ENCODE data around the gene TTC39B.

TTC39B gene

DNA sequence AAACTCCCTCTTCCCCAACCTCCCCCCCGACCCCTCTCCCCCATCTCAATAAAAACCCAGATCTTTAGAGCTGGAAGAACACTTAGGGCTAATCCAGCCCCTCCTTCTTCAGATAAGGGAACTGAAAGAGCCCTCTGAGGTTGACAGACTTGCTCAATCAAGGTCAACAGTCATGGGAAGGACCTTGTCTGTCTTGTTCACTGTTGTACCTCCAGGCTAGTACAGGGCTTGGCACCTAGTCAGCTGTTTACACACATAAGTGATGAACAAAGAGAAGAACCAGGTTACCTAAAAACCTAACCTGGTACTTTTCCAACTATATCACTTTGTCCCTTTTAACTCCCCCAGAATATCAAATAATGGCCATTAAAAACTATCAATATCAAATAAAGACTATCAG lies 2.4 kb downstream of the TTC39B start:
- no peak for DNase-seq (ENCODE audit: low read depth in 2 of 2)

DNA sequence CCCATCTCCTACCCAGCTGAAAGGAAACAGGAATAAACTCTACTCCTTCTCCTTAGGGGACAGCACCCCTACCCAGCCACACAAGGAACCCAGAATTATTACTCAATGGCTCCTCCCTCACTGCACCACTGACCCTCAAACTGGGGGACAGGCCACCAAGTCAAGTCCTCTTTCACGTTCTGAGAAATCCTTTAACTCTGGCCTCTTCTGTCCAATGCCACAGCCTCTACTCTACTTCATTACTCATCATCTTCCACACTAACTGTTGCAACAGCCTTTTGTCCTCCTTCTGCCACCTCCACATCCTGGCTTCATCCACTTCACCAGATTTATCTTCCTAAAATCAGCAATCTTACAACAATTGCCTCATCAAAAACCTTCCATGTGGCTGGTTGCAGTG lies 6.8 kb downstream of the TTC39B start:
- DNase-seq (ENCODE audit: low read depth in 2 of 2), result no peak

DNA sequence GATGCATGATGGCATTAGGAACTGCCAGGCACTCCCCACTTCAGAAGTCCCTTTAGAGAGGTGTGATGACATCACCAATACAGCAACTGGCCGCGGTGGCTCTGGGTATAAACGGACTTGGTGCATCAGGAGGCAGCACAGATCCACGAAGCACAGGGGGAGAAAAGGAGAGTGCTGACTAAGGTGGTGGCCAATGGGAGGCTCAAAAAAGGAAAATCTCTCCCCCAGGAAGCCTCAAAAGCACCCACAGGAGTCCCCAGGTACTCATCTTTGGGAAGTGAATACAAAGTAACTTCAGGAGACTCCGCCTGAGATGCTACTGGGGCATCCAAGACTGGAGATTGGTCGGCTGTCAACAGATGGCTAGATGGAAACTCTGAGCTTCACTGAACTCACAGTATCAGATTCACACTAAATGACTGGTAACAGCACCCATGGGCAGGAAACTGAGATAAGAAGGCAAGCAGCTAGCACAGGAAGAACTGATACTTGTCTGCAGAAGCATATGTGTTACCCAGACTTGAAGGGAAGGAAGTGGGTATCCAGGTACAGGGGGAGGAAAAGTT lies 7.6 kb downstream of the TTC39B start:
- no peak for DNase-seq (ENCODE audit: low read depth in 2 of 2)

DNA sequence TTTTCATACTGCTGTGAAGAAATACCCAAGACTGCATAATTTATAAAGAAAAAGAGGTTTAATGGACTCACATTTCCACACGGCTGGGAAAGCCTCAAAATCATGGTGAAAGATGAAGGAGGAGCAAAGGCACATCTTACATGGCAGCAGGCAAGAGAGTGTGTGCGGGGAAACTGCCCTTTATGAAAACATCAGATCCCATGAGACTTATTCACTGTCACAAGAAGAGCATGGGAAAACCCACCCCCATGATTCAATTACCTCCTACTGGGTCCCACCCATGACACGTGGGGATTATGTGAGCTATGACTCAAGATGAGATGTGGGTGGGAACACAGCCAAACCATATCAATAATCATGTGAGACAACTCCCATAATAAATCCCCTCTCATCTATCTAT lies 8.7 kb downstream of the TTC39B start:
- DNase-seq (ENCODE audit: low read depth in 2 of 2), result no peak

DNA sequence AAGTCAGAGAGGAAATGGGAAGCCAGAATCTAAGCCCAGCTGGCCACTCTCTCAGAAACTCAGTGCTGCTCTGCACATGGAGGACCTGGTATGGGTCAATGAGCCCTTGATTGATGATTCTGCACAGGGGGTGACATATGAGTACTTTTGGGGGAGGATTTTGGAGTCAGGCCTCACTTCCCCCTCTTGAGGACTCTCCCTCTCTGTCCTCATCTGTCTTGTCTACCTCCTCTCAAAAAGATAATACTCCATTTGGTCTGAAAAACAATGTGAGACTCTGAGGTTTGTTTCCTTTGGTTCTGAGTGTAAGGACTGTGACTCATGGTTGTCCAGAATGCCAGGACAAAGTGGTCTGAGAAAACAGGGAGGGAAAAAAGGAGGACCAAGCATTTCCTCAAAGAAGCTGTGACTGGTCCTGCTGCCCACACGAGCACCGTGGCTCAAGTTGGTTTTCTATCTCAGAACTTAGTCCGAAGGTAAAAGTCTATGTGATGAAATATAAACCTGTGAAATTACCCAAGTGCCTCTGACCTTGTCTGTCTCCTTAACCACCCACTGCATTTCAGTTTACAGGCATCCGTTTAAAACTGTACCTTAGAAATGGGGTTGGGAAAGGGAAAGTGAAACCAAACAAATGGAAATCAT lies 11.1 kb downstream of the TTC39B start:
- DNase-seq (ENCODE audit: low read depth in 2 of 2), result no peak

DNA sequence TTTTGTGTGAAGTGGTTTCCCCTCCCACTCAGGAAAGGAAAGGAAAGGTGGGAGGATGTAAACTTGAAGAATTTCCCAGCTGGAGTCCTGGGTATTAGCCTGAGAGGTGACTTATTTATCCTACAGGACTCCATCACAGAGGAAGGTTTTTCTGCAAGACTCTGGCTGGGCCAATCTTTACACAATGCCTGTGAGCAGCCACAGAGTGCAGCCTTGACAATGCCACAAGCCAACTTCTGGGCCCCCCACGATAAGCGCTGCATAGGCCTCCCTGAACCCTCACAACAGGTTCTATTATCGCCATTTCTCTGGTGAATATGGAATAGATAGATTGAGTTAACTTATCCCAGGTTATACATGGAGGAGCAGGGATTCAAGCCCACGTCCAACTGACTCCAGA lies 12.4 kb downstream of the TTC39B start:
- no peak for DNase-seq (ENCODE audit: low read depth in 2 of 2)

DNA sequence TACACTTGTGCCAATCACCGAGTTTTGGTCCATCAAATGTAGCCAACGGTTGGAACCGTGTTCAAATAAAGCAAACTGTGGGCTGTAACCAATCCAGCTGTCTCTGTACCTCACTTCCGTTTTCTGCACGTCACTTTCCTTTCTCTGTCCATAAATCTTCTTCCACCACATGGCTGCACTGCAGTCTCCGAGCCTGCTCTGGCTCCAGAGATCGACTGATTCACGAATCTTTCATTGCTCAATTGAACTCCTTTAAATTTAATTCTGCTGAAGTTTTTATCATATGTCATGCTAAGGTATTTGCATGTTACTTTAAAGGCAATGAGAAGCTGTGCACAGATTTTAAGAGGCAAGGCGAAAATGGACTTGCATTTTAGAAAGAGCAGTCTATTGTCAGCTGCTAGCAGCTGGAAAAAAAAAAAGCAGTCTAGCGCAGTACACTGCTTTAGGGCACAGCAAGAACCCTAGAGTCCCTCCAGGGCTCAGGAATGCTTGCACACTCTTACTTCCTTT lies 13.2 kb downstream of the TTC39B start:
- DNase-seq (ENCODE audit: low read depth in 2 of 2), result no peak

DNA sequence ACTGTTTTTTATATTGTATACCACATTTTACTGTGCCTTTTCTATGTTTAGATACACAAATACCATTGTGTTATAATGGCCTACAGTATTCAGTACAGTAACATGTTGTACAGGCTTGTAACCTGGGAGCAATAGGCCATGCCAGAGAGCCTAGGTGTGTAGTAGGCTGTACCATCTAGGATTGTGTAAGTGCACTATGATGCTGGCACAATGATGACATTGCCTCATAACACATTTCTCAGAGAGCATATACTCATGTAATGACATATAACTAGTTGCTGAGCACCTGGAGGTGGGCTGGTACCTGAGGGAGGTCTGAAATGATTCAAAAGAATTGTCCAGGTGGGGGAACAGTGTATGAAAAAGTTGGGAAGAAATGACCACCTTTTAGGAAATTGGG lies 13.9 kb downstream of the TTC39B start:
- no peak for DNase-seq (ENCODE audit: low read depth in 2 of 2)

DNA sequence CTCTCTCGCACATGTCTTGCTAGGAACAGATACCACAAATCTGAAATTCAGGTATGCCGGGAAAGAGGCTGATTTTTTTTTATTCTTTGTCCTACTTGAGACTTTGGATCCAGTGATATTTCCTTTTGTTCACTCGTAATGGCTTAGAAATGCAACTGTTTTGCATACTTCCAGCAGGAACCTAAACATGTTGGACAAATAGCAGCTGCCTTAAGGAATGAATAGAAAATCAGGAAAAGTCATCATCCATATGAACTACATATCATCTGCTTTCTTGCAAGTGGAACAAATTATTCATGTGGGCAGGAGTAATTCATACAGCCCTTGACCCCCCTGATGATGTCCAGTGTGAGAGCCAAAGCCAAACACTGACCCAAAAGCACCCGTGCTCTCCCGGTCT lies 17.4 kb downstream of the TTC39B start:
- no peak for DNase-seq (ENCODE audit: low read depth in 2 of 2)

DNA sequence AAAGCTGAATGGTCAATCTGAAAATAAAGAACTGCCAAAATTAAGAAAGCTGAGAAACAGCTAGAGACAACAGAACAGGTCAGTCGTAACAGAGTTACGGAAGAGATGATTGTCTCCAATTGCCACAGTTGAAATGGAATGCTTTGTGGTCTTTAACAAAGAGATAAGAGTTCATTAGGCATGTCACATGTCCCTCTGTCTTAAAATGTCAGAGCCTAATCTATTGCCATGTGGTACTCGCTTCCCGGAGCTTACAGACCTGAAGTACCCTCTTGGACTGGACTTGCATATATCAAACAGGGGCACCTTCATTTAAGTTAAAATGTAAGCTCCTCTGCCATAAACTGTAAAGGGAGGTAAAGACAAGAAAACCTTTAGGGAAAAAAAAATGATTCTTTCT lies 19.7 kb downstream of the TTC39B start:
- DNase-seq (ENCODE audit: low read depth in 2 of 2), result no peak

DNA sequence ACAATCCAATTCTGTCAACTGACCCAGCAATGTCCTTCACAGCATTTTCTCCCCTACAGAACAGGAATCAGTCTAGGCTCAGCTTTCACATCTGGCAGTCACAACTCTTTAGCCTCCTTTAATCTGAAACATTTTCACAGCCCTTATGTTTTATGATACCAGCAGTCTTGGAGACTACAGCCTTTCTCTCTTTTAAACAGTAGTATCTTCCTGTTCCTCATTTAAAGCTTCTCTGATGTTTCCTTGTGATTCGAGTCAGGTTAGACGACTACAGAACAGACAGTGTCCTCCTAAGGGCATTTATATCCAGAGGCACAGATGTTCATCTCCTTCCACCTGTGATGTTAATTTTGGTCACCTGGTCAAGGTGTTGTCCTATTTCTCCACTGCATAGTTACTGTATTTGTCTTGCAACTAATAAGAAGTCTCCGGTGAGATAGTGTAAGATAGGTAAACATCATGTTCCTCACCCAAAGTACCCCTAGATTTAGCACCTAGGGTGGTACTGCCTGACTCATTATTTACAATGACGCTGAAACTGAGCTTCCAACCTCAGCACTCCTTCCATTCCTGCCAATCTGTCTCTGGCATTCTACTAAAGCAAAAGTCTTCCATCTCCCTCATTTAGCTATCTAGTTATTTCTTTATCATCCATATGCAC lies 20.7 kb downstream of the TTC39B start:
- no peak for DNase-seq (ENCODE audit: low read depth in 2 of 2)

DNA sequence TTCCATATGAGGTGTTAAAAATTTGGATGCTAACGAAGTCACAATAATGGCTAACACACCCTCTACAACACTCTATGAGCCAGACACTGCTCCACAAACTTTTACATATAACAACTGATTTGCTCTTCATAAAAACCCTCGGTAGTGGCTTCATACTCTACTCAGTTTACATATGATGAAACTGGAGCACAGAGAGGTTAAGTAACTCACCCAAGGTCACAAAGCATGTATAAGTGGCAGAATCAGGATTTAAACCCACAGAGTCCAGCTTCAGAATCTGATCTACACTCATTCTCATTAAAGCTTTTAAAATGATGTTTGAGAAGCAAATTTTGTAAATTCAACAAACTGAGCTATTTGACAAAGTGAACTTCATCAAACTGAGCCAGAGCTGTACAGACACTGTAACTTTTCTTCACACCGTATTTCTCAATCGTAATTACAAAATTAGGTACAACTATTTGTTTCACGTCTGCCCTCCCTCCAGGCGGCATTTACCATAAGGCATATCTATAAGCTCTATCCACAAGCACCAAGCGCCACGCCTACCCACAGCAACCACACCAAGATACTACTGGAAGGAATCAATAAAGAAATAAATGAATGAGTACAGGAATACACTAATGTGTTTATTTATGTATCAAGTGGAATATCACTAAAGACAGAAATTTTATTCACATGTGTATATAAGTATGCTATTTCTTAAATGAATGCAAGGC lies 24.3 kb downstream of the TTC39B start:
- DNase-seq (ENCODE audit: low read depth in 2 of 2), result no peak

DNA sequence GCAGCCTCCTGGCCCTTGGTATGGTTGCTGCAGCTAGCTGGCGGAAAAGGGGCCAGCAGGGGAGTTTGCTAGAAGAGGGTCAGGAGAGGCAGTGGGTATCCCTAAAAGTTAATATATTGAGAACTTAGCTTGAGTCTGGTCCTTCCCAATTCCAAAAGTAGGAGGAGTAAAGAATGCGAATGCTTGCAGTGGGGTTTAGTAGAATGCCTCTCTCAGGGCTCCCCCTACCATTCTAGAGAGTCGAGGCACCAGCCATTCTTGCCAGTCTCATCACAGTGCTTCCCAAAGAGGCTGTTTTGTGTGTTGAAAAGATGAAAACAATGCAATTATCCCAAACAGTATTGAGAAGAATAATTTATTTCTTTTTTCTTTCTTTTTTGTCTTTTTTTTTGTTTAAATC lies 26.4 kb downstream of the TTC39B start:
- DNase-seq (ENCODE audit: low read depth in 2 of 2), result no peak

DNA sequence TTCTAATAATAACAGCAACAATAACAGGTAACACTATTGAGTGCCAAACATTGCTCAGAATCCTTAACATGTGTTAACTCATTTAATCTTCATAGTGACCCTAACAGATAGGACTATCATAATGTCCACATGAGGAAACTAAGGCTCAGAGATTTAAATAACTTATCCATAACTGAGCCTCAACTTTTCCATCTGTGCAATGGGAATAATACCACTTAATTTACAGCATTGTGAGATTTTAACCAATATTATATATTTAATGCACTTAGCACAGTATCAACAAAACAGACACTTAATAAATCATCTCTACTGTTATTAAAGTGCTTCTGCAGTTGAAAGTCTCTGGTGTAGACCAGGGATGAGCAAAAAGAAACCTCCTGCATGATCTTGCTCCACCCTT lies 28.2 kb downstream of the TTC39B start:
- DNase-seq (ENCODE audit: low read depth in 2 of 2), result no peak

DNA sequence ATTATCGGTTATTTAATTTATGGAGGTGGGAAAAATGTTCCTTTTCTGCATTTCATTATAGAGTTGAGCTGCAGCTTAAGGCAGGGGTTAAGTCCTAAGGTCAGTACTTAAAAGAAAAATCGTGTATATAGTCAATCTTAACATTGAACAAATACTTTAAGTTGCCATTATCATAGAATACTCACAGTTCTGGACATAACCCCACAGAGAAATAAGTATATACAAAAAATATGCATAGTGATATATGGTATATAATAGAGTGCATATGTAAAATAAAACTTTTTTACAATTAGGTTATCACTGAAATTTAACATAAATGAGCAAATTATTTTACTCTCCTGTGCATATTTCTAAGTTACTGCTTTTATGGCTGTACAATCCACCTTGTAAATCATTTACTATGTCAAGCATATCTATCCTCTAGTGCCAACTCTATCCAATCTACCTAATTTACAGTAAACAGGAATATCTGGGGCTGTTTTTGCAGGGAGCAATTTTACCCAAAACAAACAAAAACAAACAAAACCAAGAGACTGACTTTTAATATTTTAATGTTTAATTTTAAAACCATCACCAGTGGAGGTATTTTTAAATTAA lies 28.8 kb downstream of the TTC39B start:
- DNase-seq (ENCODE audit: low read depth in 2 of 2), result no peak

DNA sequence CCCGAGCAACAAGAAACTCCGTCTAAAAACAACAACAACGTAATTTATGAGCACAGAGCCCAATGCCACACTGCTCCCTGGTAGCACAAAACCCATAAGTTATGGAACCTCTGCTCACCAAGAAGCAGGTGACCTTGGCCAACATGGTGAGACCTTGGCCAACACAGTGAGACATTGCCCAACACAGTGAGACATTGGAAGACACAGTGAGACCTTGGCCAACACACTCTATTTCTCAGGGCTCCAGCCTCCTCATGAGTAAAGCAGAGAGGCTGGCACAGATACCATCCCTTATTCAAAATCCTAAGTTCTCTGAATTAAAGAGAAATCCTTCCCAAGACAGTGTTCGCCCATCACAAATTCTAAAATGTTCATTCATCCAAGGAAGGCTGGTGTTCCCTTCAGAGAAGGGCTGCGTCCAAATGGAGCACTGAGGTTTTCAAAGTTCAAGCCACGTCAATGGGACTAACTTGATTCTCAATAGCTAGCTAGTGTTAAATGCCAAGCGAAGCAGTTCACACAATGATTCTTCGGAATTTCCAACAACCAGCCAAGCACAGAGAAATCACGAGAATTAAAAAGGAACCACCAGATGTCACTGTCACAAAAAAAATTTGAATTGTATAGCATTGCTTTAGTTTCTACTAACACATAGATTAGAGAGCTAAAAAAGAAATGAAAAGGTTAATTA lies 29.5 kb downstream of the TTC39B start:
- DNase-seq (ENCODE audit: low read depth in 2 of 2), result no peak

DNA sequence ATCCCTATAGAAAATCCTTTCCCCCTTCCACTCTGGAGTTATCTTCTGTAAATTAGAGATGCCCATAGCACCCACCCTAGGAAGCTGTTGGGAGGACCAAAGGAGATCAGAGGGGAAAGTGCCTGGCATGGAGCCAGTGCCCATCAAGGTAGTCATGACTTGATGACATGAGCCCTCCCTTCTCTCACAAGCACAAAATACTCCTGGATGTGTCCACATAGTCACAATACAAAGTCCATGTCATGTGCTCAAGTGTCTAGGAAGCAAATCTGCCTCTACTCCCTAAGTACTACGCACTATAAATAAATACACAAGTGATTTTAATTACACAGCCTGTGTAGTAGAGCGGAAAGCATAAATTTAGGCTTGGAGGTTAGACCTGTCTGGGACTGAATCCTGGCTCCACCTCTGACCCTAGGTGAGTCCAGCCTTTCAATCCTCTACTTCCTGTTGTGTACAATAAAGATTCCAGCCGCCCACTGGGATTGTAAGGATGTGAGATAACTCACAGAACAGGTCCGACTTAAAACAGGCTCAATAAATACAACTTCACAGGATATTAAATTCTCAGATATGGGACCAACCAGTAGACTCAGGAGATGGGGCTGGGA lies 30.6 kb downstream of the TTC39B start:
- no peak for DNase-seq (ENCODE audit: low read depth in 2 of 2)

DNA sequence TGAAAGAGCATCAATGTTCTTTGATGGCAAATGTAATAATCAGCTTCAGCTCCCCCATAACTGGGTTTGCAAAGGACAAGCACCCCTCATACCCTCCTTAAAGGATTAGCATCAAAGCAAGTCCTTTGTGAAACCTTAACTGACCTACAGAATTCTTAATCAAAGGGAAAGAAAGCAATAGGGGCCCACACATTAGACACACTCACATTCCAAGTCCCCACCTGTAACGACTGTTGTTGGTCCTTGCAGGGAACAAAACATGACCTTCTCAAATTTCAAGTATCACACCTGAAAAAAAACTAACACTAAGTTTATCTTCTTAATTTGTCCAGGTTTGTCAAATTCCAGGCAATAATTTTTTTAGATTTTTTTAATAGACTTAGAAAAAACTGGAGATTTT lies 32.6 kb downstream of the TTC39B start:
- no peak for DNase-seq (ENCODE audit: low read depth in 2 of 2)

DNA sequence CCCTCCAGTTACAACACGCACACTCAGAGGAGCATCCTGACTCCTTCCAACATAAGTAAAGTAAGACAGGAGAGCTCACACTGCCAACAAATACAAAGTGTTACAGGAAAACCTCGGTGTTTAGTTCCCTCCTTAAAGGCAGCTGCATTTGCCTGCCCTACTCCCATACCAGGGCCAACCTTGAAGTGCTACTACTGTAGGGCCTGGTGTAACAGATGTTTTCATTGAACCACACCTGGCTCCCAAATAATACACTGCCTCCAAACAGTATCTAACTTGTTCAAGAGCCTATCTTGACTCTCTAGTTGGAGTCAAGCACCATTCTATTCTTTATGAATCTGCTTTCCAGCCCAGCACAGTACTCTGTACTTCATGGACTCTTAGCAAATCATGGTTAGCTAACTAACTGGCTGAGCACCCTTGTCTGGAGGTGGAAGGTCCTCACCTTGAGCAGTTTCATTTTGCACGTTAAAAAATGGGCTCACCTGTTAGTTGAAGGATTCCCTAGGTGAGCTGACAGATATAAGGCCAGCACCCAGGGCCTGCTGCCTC lies 34.6 kb downstream of the TTC39B start:
- DNase-seq (ENCODE audit: low read depth in 2 of 2), result no peak

DNA sequence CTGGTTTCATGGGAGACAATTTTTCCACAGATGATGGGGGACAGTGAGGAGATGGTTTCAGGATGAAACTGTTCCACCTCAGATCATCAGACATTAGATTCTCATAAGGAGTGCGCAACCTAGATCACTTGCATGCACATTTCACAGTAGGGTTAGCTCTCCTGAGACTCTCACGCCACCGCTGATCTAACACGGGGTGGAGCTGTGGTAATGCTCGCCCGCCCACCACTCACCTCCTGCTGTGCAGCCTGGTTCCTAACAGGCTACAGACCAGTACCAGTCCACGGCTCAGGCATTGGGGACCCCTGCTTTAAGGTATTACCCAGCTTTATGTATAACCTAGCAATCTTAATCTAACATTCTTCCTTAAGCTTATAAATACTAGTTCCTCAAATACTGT lies 35.6 kb downstream of the TTC39B start:
- DNase-seq (ENCODE audit: low read depth in 2 of 2), result no peak

DNA sequence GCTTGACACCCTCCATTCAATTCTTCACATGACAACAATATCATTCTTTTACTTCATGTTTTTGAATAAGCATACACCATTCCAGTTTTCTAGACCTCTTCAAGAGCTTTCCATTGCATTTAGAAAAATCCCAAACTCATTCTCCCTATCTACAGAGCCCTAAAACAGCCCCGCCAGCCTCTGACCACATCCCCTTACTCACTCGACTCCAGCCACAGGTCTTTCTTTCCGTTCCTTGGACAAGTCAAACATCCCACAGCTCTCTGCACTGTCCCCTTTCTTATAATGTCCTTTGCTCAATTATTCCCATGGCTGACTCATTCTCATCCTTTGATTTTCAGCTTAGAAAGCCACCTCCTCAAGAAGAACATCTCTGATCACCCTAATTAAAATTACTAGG lies 38.2 kb downstream of the TTC39B start:
- DNase-seq (ENCODE audit: low read depth in 2 of 2), result no peak
